Immature natural killer cell (primary cell): ENCODE data around the gene NME8. TPM values are rescaled to one million over a fixed set of nuclear protein-coding genes. Genes with fewer than 3 reads are reported as not detected.

Experiments used
- DNase-seq, 3 donors: peaks; one replicate each; pipeline ENCODE4 v3.0.0; 2022; ENCODE audit warnings: mixed read lengths in 1 of 3
- H3K27ac Mint-ChIP-seq, 6 donors: one replicate each; pipeline ENCODE4 v1.8.0; 2020; ENCODE audit warnings: mixed read lengths in 6 of 6, mild to moderate bottlenecking in 5 of 6, inconsistent platforms in 4 of 6, moderate library complexity in 3 of 6
- H3K27me3 Mint-ChIP-seq, 3 donors: one replicate each; pipeline ENCODE4 v1.8.0; 2020 to 2021; ENCODE audit warnings: low read depth in 3 of 3, mild to moderate bottlenecking in 3 of 3, mixed read lengths in 3 of 3, moderate library complexity in 3 of 3, inconsistent platforms in 1 of 3
- H3K36me3 Mint-ChIP-seq, 3 donors: one replicate each; pipeline ENCODE4 v1.8.0; 2020; ENCODE audit warnings: mixed read lengths in 3 of 3, inconsistent platforms in 2 of 3, mild to moderate bottlenecking in 2 of 3
- H3K4me1 Mint-ChIP-seq, 2 donors: one replicate each; pipeline ENCODE4 v1.8.0; 2020; ENCODE audit warnings: inconsistent platforms in 2 of 2, mild to moderate bottlenecking in 2 of 2, mixed read lengths in 2 of 2, moderate library complexity in 1 of 2
- H3K4me3 Mint-ChIP-seq, 5 donors: one replicate each; pipeline ENCODE4 v1.8.0; 2020; ENCODE audit warnings: mild to moderate bottlenecking in 5 of 5, mixed read lengths in 5 of 5, inconsistent platforms in 3 of 5, moderate library complexity in 3 of 5
- H3K9me3 Mint-ChIP-seq, 6 donors: one replicate each; pipeline ENCODE4 v1.8.0; 2020; ENCODE audit warnings: mild to moderate bottlenecking in 6 of 6, mixed read lengths in 6 of 6, inconsistent platforms in 4 of 6, moderate library complexity in 3 of 6
- polyA plus RNA-seq, 3 donors: library from polyadenylated mRNA; unstranded; fragments of 300-500 nt; fragmentation: Illumina TruSeq; gene quantifications; one replicate each; pipeline ENCODE4 v1.2.3, GENCODE V29; 2021

NME8 gene
- polyA plus RNA-seq, 3 donors from 2014 or later: 2.6 to 14.1 (median 4.7) TPM

- H3K27me3 Mint-ChIP-seq: peaks cover 0 to 4% (median 2%) of the 10 kb centered on the region in 3 donors
- H3K4me1 Mint-ChIP-seq: peaks cover 25 to 30% of the 10 kb centered on the region in 2 donors
- peaks cover 0 to 4% (median 3%) of the 10 kb centered on the region in 3 donors for H3K36me3 Mint-ChIP-seq
- DNase-seq: no peak
- H3K4me3 Mint-ChIP-seq: no peak overlapping the region
- H3K9me3 Mint-ChIP-seq: no peaks in the 10 kb centered on the region
- no peak overlapping the region for H3K27ac Mint-ChIP-seq
These were observed 17.2 kb upstream of the NME8 start for GRCh38 chr7:37831244-37831643.

- Mint-ChIP-seq H3K4me3 (peak overlapping the region in 4 of 5 donors; percentile 47 to 90 (median 87)), H3K9me3 (no peaks in the 10 kb centered on the region), H3K27me3 (peaks cover 0 to 4% (median 0%) of the 10 kb centered on the region in 3 donors), H3K4me1 (peaks cover 17 to 20% of the 10 kb centered on the region in 2 donors), H3K27ac (peak overlapping the region in 3 of 6 donors; percentile 4 to 66 (median 57)), H3K36me3 (peaks cover 0 to under 1% (median 0%) of the 10 kb centered on the region in 3 donors)
- DNase-seq: peak in 2 of 3 donors; percentile 15 to 21
These were observed 16.2 kb upstream of the NME8 start for GRCh38 chr7:37832194-37832593.

GRCh38 chr7:37833107-37833817 lies 15.1 kb upstream of the NME8 start:
- H3K4me3 Mint-ChIP-seq: peak overlapping the region; percentile 81 to 90 (median 88)
- peak overlapping the region in 3 of 6 donors; percentile 28 to 81 (median 78) for H3K27ac Mint-ChIP-seq
- H3K36me3 Mint-ChIP-seq: no peaks in the 10 kb centered on the region
- H3K9me3 Mint-ChIP-seq: no peaks in the 10 kb centered on the region
- peaks cover 17 to 18% of the 10 kb centered on the region in 2 donors for H3K4me1 Mint-ChIP-seq
- peaks cover 0 to 4% (median 0%) of the 10 kb centered on the region in 3 donors for H3K27me3 Mint-ChIP-seq
- DNase-seq: peak; percentile 43 to 55 (median 52)

- Mint-ChIP-seq H3K9me3 (no peaks in the 10 kb centered on the region), H3K36me3 (no peaks in the 10 kb centered on the region)
These were observed 14.6 kb upstream of the NME8 start for GRCh38 chr7:37833818-37834146.

GRCh38 chr7:37853468-37853867 lies 5.1 kb downstream of the NME8 start:
- no peak overlapping the region for H3K4me3 Mint-ChIP-seq
- no peak for DNase-seq
- H3K27ac Mint-ChIP-seq: no peak overlapping the region
- peaks cover 8 to 13% (median 8%) of the 10 kb centered on the region in 3 donors for H3K36me3 Mint-ChIP-seq
- H3K4me1 Mint-ChIP-seq: no peaks in the 10 kb centered on the region
- no peaks in the 10 kb centered on the region for H3K9me3 Mint-ChIP-seq
- peaks cover 0 to 2% (median 0%) of the 10 kb centered on the region in 3 donors for H3K27me3 Mint-ChIP-seq

More at GRCh38 chr7:37833818-37834146, 14.6 kb upstream of the NME8 start:
- Mint-ChIP-seq H3K27ac (no peak overlapping the region), H3K27me3 (peaks cover 0 to 4% (median 0%) of the 10 kb centered on the region in 3 donors), H3K4me1 (peaks cover 17 to 18% of the 10 kb centered on the region in 2 donors), H3K4me3 (peak overlapping the region in 1 of 5 donors; percentile 90)
- DNase-seq: no peak

- Mint-ChIP-seq H3K27ac (no peak overlapping the region), H3K4me1 (peaks cover 0 to 5% of the 10 kb centered on the region in 2 donors), H3K36me3 (peaks cover 27 to 39% (median 38%) of the 10 kb centered on the region in 3 donors), H3K9me3 (no peaks in the 10 kb centered on the region), H3K27me3 (peaks cover 1 to 2% (median 2%) of the 10 kb centered on the region in 3 donors), H3K4me3 (no peak overlapping the region)
- DNase-seq: no peak
These were observed 33.7 kb downstream of the NME8 start for GRCh38 chr7:37882086-37882485.

GRCh38 chr7:37893359-37893758 lies 45.0 kb downstream of the NME8 start:
- Mint-ChIP-seq H3K27me3 (peaks cover 0 to 5% (median 2%) of the 10 kb centered on the region in 3 donors), H3K36me3 (peaks cover 18 to 45% (median 23%) of the 10 kb centered on the region in 3 donors), H3K27ac (no peak overlapping the region), H3K4me3 (no peak overlapping the region), H3K4me1 (no peaks in the 10 kb centered on the region), H3K9me3 (peaks cover 0 to 2% (median 0%) of the 10 kb centered on the region in 6 donors)
- no peak for DNase-seq

GRCh38 chr7:37894671-37895070 lies 46.3 kb downstream of the NME8 start:
- Mint-ChIP-seq H3K9me3 (peaks cover 0 to 2% (median 0%) of the 10 kb centered on the region in 6 donors), H3K4me1 (no peaks in the 10 kb centered on the region), H3K27me3 (peaks cover 0 to 5% (median 2%) of the 10 kb centered on the region in 3 donors), H3K27ac (no peak overlapping the region), H3K4me3 (no peak overlapping the region), H3K36me3 (peaks cover 12 to 39% (median 18%) of the 10 kb centered on the region in 3 donors)
- no peak for DNase-seq

- Mint-ChIP-seq H3K9me3 (peaks cover 0 to 2% (median 0%) of the 10 kb centered on the region in 6 donors), H3K4me3 (no peak overlapping the region), H3K4me1 (no peaks in the 10 kb centered on the region), H3K27ac (peak overlapping the region in 1 of 6 donors; percentile 70), H3K27me3 (peaks cover 0 to 3% (median 2%) of the 10 kb centered on the region in 3 donors), H3K36me3 (peaks cover 4 to 15% (median 11%) of the 10 kb centered on the region in 3 donors)
- no peak for DNase-seq
These were observed 51.4 kb downstream of the NME8 start for GRCh38 chr7:37899712-37900247.

- peaks cover 4 to 13% (median 9%) of the 10 kb centered on the region in 3 donors for H3K36me3 Mint-ChIP-seq
- H3K27ac Mint-ChIP-seq: no peak overlapping the region
- H3K27me3 Mint-ChIP-seq: peaks cover 0 to 3% (median 2%) of the 10 kb centered on the region in 3 donors
- peaks cover 0 to 2% (median 0%) of the 10 kb centered on the region in 6 donors for H3K9me3 Mint-ChIP-seq
- no peaks in the 10 kb centered on the region for H3K4me1 Mint-ChIP-seq
- DNase-seq: peak in 1 of 3 donors; percentile 14
- H3K4me3 Mint-ChIP-seq: no peak overlapping the region
These were observed 52.9 kb downstream of the NME8 start for GRCh38 chr7:37901236-37901827.

- Mint-ChIP-seq H3K27ac (no peak overlapping the region), H3K36me3 (peaks cover 4 to 12% (median 5%) of the 10 kb centered on the region in 3 donors), H3K4me1 (no peaks in the 10 kb centered on the region), H3K27me3 (peaks cover 0 to 2% (median 2%) of the 10 kb centered on the region in 3 donors), H3K4me3 (no peak overlapping the region), H3K9me3 (peaks cover 0 to 2% (median 0%) of the 10 kb centered on the region in 6 donors)
- no peak for DNase-seq
These were observed 53.6 kb downstream of the NME8 start for GRCh38 chr7:37901890-37902524.

GRCh38 chr7:37908221-37908788 lies 59.9 kb downstream of the NME8 start:
- Mint-ChIP-seq H3K9me3 (no peaks in the 10 kb centered on the region), H3K27me3 (peaks cover 0 to 10% (median 4%) of the 10 kb centered on the region in 3 donors), H3K27ac (no peak overlapping the region), H3K4me3 (no peak overlapping the region), H3K4me1 (no peaks in the 10 kb centered on the region), H3K36me3 (no peaks in the 10 kb centered on the region)
- DNase-seq: no peak

- H3K9me3 Mint-ChIP-seq: no peaks in the 10 kb centered on the region
- H3K4me1 Mint-ChIP-seq: peaks cover 14% of the 10 kb centered on the region in 2 donors
- H3K27me3 Mint-ChIP-seq: peaks cover 0 to 34% (median 13%) of the 10 kb centered on the region in 3 donors
These were observed 64.4 kb downstream of the NME8 start for GRCh38 chr7:37912756-37913155.

More at GRCh38 chr7:37912756-37913155, 64.4 kb downstream of the NME8 start:
- DNase-seq: no peak
- Mint-ChIP-seq H3K36me3 (no peaks in the 10 kb centered on the region), H3K4me3 (no peak overlapping the region), H3K27ac (no peak overlapping the region)
